GM23338 (cell line): ENCODE measurements around the gene PDE1C. TPM values are rescaled to one million over a fixed set of nuclear protein-coding genes. Genes with fewer than 3 reads are reported as not detected.

ENCODE experiments used
- ATAC-seq: fragments of 200-7000 bp; cut with Tn5 transposase; 3 replicates; pipeline ENCODE4 v1.9.1; 2020
- DNase-seq: peaks from one replicate; pipeline ENCODE4 v3.0.0-alpha.2; 2015; ENCODE audit warnings: low spot score
- H2AFZ ChIP-seq: fragments of 200-600 bp; sonication (generic); 2 replicates; pipeline ENCODE4 v1.8.0; 2016; ENCODE audit warnings: antibody characterized with exemption, mild to moderate bottlenecking, moderate library complexity
- H3F3A ChIP-seq: fragments of 200-600 bp; sonication (generic); replicated peaks from 2 replicates; pipeline ENCODE4 v1.8.0; 2017; ENCODE audit warnings: antibody characterized with exemption, mixed run types, low read depth
- H3K27ac ChIP-seq: fragments of 200-600 bp; sonication (generic); 2 replicates; pipeline ENCODE4 v1.6.1; 2016; ENCODE audit warnings: low read depth
- H3K27me3 ChIP-seq: fragments of 200-600 bp; sonication (generic); 2 replicates; pipeline ENCODE4 v1.8.0; 2016; ENCODE audit warnings: mild to moderate bottlenecking, mixed run types, moderate library complexity; ENCODE audit not compliant: insufficient read depth
- H3K36me3 ChIP-seq: fragments of 200-600 bp; sonication (generic); 2 replicates; pipeline ENCODE4 v1.8.0; 2016; ENCODE audit warnings: mild to moderate bottlenecking; ENCODE audit not compliant: insufficient read depth
- H3K4me1 ChIP-seq: fragments of 200-600 bp; sonication (generic); 2 replicates; pipeline ENCODE4 v1.8.0; 2016; ENCODE audit warnings: mild to moderate bottlenecking, moderate library complexity; ENCODE audit not compliant: insufficient read depth
- H3K4me2 ChIP-seq: fragments of 200-600 bp; sonication (generic); 2 replicates; pipeline ENCODE4 v1.7.1; 2017; ENCODE audit warnings: mixed run types
- H3K4me3 ChIP-seq: fragments of 200-600 bp; sonication (generic); 2 replicates; pipeline ENCODE4 v1.6.1; 2016; ENCODE audit warnings: mixed run types
- H3K79me2 ChIP-seq: fragments of 200-600 bp; sonication (generic); replicated peaks from 2 replicates; pipeline ENCODE4 v1.8.0; 2017; ENCODE audit warnings: mild to moderate bottlenecking; ENCODE audit not compliant: insufficient read depth
- H3K9me2 ChIP-seq: fragments of 200-600 bp; sonication (generic); 2 replicates; pipeline ENCODE4 v1.8.0; 2017; ENCODE audit not compliant: insufficient read depth
- H4K20me1 ChIP-seq: fragments of 200-600 bp; sonication (generic); replicated peaks from 2 replicates; pipeline ENCODE4 v1.8.0; 2017; ENCODE audit warnings: mild to moderate bottlenecking; ENCODE audit not compliant: insufficient read depth
- H3K27ac Mint-ChIP-seq: 2 replicates; pipeline ENCODE4 v1.8.0; 2020; ENCODE audit warnings: inconsistent platforms, mild to moderate bottlenecking, moderate library complexity, mixed read lengths
- H3K27me3 Mint-ChIP-seq: 3 replicates; pipeline ENCODE4 v1.8.0; 2022; ENCODE audit warnings: low read depth, mild to moderate bottlenecking, moderate library complexity, mixed read lengths, inconsistent platforms; ENCODE audit not compliant: insufficient read depth, poor library complexity
- H3K36me3 Mint-ChIP-seq: 3 replicates; pipeline ENCODE4 v1.8.0; 2021; ENCODE audit warnings: low read depth, mild to moderate bottlenecking, inconsistent platforms, moderate library complexity, mixed read lengths
- H3K4me1 Mint-ChIP-seq: 3 replicates; pipeline ENCODE4 v1.8.0; 2020; ENCODE audit warnings: mild to moderate bottlenecking, inconsistent platforms, mixed read lengths
- H3K4me3 Mint-ChIP-seq: 3 replicates; pipeline ENCODE4 v1.8.0; 2021; ENCODE audit warnings: moderate library complexity, mild to moderate bottlenecking, inconsistent platforms, mixed read lengths
- H3K9me3 Mint-ChIP-seq: 3 replicates; pipeline ENCODE4 v1.8.0; 2020; ENCODE audit warnings: moderate library complexity, mild to moderate bottlenecking, inconsistent platforms, mixed read lengths
- CREB1 ChIP-seq: fragments of 250-450 bp; sonication (Bioruptor Pico); IDR thresholded peaks from 2 replicates; pipeline ENCODE4 v1.5.0; 2020; ENCODE audit warnings: low read depth, mild to moderate bottlenecking, moderate library complexity
- EZH2 ChIP-seq: fragments of 200-600 bp; sonication (generic); IDR thresholded peaks from one replicate; pipeline ENCODE4 v1.8.0; 2017; ENCODE audit warnings: antibody characterized with exemption, mild to moderate bottlenecking, low read depth; ENCODE audit not compliant: unreplicated experiment
- EZH2phosphoT487 ChIP-seq: fragments of 200-600 bp; sonication (generic); IDR thresholded peaks from one replicate; pipeline ENCODE4 v1.8.1; 2018; ENCODE audit warnings: antibody characterized with exemption; ENCODE audit not compliant: unreplicated experiment
- JUNB ChIP-seq: IDR thresholded peaks from one replicate; pipeline ENCODE4 v1.6.1; 2016; ENCODE audit warnings: antibody characterized with exemption; ENCODE audit not compliant: unreplicated experiment
- NANOG ChIP-seq: IDR thresholded peaks from 2 replicates; pipeline ENCODE4 v1.6.1; 2016; ENCODE audit warnings: antibody characterized with exemption, borderline replicate concordance
- POLR2AphosphoS5 ChIP-seq: IDR thresholded peaks from 2 replicates; pipeline ENCODE4 v1.6.1; 2016; ENCODE audit warnings: antibody characterized with exemption, low read depth
- REST ChIP-seq: IDR thresholded peaks from one replicate; pipeline ENCODE4 v1.6.1; 2018; ENCODE audit warnings: antibody characterized with exemption; ENCODE audit not compliant: unreplicated experiment
- STAT1 ChIP-seq: IDR thresholded peaks from one replicate; pipeline ENCODE4 v1.6.1; 2016; ENCODE audit warnings: antibody characterized with exemption; ENCODE audit not compliant: unreplicated experiment
- ZNF114 ChIP-seq: fragments of 250-450 bp; sonication (Bioruptor Pico); IDR thresholded peaks from 2 replicates; pipeline ENCODE4 v1.5.0; 2020; ENCODE audit warnings: mild to moderate bottlenecking, moderate library complexity
- ZNF331 ChIP-seq: fragments of 250-450 bp; sonication (Bioruptor Pico); IDR thresholded peaks from 2 replicates; pipeline ENCODE4 v1.5.0; 2020; ENCODE audit warnings: low read depth, mild to moderate bottlenecking, moderate library complexity
- polyA plus RNA-seq: library from polyadenylated mRNA; unstranded; fragments of >200 nt; fragmentation: Nextera tagmentation; extraction: Ambion mirVana; gene quantifications from 2 replicates; pipeline ENCODE4 v1.2.1, GENCODE V29; 2016
- total RNA-seq: library from RNA; depleted of rRNA; stranded (reverse); fragments of >200 nt; shearing (Covaris generic); gene quantifications from 2 replicates; pipeline ENCODE4 v1.2.3, GENCODE V29; 2014
- TF ChIP-seq, protein P1 (sequence below): IDR thresholded peaks from 2 replicates; pipeline ENCODE4 v1.6.1; 2016; ENCODE audit warnings: antibody characterized with exemption
- TF ChIP-seq, protein P2 (sequence below): fragments of 250-450 bp; sonication (Bioruptor Pico); IDR thresholded peaks from 2 replicates; pipeline ENCODE4 v1.5.0; 2020; ENCODE audit warnings: mild to moderate bottlenecking, moderate library complexity

Gene PDE1C
- total and polyA plus RNA-seq, 2 experiments from 2014 or later: 0.28 TPM; not detected in 1

GRCh38 chr7:31775556-31775955 is 294.7 kb downstream of the PDE1C start:
- H3K4me1 Mint-ChIP-seq: peaks cover 5% of the 10 kb centered on the region; the same call in 2 of the 3 replicates
- no peaks in the 10 kb centered on the region for H3K36me3 Mint-ChIP-seq
- Histone ChIP-seq H3K4me2 (no peak overlapping the region), H3K27me3 (peaks cover 100% of the 10 kb centered on the region), H3K9me2 (no peaks in the 10 kb centered on the region), H3K4me1 (no peaks in the 10 kb centered on the region), H3K4me3 (no peak overlapping the region), H3K27ac (no peak overlapping the region), H3K79me2 (no peaks in the 10 kb centered on the region), H2AFZ (no peak overlapping the region), H4K20me1 (peaks cover 6% of the 10 kb centered on the region; the same call in 1 of the 2 replicates), H3K36me3 (no peaks in the 10 kb centered on the region), H3F3A (no peaks in the 10 kb centered on the region)
- H3K27me3 Mint-ChIP-seq: peaks cover 86% of the 10 kb centered on the region
- peak; percentile 32; the same call in 1 of the 3 replicates for ATAC-seq
- no peaks in the 10 kb centered on the region for H3K9me3 Mint-ChIP-seq
- H3K4me3 Mint-ChIP-seq: no peak overlapping the region
- H3K27ac Mint-ChIP-seq: no peak overlapping the region
- TF ChIP-seq ZNF331 (CRISPR knock-in tag) (no peak), STAT1 (no peak), EZH2phosphoT487 (no peak)
- peak; percentile 39 for DNase-seq

DNA sequence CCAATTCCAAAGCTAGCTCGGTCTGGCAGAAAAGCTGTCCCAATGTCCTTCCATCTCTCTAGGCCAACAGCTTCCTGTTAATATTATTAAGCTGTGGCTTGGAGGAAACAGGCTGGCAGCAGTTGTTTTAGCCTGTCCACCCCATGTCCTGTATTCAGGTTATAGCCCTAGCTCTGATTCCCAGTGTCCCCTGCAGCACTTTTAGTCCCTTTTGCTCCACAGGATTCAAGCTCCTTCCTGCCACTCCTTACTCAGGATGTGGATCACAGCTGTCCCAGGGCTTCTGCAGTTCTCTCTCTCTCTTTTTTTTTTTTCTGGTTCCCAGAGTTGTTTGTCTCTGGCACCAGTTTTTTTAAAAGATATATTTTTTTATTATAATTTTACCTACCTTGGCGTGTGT is 298.0 kb downstream of the PDE1C start:
- no peaks in the 10 kb centered on the region for H3K9me3 Mint-ChIP-seq
- no peaks in the 10 kb centered on the region for H3K36me3 Mint-ChIP-seq
- H3K9me2 ChIP-seq: no peaks in the 10 kb centered on the region
- peaks cover 94% of the 10 kb centered on the region for H3K27me3 Mint-ChIP-seq
- H3F3A ChIP-seq: no peaks in the 10 kb centered on the region
- ATAC-seq (no peak), DNase-seq (no peak)
- H3K79me2 ChIP-seq: no peaks in the 10 kb centered on the region
- H3K4me1 ChIP-seq: peaks cover 13% of the 10 kb centered on the region
- peaks cover 97% of the 10 kb centered on the region for H3K27me3 ChIP-seq
- no peak overlapping the region for H3K27ac ChIP-seq
- no peaks in the 10 kb centered on the region for H3K36me3 ChIP-seq
- H4K20me1 ChIP-seq: peaks cover 29% of the 10 kb centered on the region
- H3K4me1 Mint-ChIP-seq: peaks cover 18% of the 10 kb centered on the region; the same call in 2 of the 3 replicates
- no peak overlapping the region for H3K4me2 ChIP-seq
- H3K4me3 ChIP-seq: no peak overlapping the region
- no peak overlapping the region for H3K4me3 Mint-ChIP-seq
- no peak overlapping the region for H2AFZ ChIP-seq
- H3K27ac Mint-ChIP-seq: no peak overlapping the region
- TF ChIP-seq, protein P1, sequence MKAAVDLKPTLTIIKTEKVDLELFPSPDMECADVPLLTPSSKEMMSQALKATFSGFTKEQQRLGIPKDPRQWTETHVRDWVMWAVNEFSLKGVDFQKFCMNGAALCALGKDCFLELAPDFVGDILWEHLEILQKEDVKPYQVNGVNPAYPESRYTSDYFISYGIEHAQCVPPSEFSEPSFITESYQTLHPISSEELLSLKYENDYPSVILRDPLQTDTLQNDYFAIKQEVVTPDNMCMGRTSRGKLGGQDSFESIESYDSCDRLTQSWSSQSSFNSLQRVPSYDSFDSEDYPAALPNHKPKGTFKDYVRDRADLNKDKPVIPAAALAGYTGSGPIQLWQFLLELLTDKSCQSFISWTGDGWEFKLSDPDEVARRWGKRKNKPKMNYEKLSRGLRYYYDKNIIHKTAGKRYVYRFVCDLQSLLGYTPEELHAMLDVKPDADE: no peak
- TF ChIP-seq CREB1 (CRISPR knock-in tag) (no peak), JUNB (no peak), NANOG (no peak), STAT1 (no peak), ZNF114 (CRISPR knock-in tag) (no peak), POLR2AphosphoS5 (no peak), REST (no peak), ZNF331 (CRISPR knock-in tag) (no peak), EZH2 (no peak), EZH2phosphoT487 (no peak)
- TF ChIP-seq, protein P2, sequence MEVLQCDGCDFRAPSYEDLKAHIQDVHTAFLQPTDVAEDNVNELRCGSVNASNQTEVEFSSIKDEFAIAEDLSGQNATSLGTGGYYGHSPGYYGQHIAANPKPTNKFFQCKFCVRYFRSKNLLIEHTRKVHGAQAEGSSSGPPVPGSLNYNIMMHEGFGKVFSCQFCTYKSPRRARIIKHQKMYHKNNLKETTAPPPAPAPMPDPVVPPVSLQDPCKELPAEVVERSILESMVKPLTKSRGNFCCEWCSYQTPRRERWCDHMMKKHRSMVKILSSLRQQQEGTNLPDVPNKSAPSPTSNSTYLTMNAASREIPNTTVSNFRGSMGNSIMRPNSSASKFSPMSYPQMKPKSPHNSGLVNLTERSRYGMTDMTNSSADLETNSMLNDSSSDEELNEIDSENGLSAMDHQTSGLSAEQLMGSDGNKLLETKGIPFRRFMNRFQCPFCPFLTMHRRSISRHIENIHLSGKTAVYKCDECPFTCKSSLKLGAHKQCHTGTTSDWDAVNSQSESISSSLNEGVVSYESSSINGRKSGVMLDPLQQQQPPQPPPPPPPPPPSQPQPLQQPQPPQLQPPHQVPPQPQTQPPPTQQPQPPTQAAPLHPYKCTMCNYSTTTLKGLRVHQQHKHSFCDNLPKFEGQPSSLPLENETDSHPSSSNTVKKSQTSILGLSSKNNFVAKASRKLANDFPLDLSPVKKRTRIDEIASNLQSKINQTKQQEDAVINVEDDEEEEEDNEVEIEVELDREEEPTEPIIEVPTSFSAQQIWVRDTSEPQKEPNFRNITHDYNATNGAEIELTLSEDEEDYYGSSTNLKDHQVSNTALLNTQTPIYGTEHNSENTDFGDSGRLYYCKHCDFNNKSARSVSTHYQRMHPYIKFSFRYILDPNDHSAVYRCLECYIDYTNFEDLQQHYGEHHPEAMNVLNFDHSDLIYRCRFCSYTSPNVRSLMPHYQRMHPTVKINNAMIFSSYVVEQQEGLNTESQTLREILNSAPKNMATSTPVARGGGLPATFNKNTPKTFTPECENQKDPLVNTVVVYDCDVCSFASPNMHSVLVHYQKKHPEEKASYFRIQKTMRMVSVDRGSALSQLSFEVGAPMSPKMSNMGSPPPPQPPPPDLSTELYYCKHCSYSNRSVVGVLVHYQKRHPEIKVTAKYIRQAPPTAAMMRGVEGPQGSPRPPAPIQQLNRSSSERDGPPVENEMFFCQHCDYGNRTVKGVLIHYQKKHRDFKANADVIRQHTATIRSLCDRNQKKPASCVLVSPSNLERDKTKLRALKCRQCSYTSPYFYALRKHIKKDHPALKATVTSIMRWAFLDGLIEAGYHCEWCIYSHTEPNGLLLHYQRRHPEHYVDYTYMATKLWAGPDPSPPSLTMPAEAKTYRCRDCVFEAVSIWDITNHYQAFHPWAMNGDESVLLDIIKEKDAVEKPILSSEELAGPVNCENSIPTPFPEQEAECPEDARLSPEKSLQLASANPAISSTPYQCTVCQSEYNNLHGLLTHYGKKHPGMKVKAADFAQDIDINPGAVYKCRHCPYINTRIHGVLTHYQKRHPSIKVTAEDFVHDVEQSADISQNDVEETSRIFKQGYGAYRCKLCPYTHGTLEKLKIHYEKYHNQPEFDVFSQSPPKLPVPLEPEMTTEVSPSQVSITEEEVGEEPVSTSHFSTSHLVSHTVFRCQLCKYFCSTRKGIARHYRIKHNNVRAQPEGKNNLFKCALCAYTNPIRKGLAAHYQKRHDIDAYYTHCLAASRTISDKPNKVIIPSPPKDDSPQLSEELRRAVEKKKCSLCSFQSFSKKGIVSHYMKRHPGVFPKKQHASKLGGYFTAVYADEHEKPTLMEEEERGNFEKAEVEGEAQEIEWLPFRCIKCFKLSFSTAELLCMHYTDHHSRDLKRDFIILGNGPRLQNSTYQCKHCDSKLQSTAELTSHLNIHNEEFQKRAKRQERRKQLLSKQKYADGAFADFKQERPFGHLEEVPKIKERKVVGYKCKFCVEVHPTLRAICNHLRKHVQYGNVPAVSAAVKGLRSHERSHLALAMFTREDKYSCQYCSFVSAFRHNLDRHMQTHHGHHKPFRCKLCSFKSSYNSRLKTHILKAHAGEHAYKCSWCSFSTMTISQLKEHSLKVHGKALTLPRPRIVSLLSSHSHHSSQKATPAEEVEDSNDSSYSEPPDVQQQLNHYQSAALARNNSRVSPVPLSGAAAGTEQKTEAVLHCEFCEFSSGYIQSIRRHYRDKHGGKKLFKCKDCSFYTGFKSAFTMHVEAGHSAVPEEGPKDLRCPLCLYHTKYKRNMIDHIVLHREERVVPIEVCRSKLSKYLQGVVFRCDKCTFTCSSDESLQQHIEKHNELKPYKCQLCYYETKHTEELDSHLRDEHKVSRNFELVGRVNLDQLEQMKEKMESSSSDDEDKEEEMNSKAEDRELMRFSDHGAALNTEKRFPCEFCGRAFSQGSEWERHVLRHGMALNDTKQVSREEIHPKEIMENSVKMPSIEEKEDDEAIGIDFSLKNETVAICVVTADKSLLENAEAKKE: no peak
